Fibroblast of skin of right biceps (primary cell): ENCODE results near the gene CRACR2A.

Source experiments
- DNase-seq: peaks from one replicate; pipeline ENCODE4 v3.0.0-alpha.2; 2013

The CRACR2A gene

DNA sequence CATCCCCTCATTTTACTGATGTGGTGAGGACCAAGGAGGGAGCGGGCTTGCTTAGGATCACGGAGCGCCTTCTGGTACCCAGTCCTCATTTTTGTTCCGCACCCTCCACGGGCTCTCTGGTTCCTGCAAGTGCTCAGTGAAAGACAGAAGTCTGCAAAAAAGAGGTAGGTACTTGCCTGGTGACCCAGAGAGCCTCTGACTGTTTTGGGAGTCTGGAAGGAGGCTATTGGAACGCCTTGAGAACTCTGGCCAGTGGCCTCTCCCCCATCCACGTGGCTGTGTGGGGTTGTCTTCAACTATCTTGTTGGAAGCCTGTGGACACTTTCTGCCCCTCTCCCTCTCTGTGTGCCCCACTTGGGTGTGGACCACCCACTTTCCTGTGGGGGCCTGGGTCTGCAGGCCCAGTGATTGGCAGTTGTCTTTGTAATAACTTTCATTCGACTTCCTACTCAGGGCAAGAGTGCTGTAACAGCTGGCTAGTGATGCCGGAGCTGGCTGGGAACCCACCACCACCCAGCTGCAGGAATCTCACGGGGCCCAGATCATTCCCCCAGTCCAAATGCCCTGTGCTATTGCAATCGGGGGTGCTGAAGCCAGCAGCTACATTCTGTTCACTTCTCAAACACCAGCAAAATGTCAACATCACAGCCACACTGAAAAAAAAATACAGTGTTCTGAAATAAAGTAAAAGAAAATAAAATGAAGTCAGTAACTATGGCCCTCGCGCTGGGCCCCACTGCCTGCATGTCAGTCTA, 139.1 kb downstream of the CRACR2A start:
- DNase-seq = no peak

DNA sequence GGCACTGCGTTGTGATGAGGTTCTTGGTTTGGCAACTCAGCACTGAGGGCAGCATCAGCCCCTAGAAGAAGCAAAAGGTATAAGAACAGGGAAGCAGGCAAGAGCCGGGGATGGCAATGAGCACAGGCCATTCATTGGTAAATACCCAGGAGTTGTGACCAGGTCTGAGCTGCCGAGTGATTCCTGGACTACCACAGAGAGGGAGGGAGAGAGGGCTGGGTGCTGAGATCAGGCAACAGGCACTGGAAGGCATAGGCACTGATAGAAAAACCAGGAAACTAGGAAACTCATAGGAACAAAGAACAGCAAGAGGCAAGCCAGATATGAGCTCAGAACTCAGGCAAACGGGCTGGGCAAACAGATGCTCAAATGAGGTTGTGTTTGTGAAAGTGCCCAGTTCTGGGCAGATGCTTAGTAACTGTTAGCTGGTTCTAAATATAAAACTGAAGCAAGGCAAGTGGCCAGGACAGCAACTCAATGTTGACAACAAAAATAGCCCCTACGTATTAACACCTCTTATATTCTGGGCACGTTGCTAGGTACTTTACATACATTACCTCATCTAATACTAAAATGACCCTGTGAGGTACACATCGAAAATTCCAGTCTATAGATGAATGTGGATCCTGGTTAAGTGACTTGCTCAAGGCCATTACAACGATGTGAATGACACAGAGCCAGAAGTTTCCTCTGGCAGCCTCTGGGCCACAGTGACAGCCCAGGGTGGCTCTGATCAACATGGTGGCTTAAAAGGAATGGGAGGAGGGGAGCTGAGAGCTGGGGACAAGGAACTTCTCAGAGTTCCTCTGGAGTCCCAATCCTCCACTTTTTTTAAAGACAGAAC, 140.8 kb downstream of the CRACR2A start:
- no peak for DNase-seq

DNA sequence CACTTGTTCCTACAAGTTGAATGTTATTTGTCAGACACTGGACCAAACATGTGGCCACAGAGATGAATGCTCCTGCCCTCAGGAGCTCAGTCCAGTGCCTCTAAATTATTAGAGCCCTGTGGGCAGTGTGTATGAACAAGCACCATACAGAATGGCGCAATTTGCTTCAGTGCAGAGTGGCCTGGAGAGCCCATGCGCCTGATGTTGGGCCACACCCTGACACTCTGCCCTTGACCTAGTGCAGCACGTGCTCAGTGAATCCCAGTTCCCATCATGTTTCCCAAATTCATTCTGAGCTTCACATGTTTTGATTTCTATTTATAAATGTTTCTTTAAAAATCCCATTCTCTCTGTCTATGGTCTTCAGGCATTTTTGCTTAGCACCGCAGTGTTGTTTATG, 145.1 kb downstream of the CRACR2A start:
- DNase-seq = no peak

DNA sequence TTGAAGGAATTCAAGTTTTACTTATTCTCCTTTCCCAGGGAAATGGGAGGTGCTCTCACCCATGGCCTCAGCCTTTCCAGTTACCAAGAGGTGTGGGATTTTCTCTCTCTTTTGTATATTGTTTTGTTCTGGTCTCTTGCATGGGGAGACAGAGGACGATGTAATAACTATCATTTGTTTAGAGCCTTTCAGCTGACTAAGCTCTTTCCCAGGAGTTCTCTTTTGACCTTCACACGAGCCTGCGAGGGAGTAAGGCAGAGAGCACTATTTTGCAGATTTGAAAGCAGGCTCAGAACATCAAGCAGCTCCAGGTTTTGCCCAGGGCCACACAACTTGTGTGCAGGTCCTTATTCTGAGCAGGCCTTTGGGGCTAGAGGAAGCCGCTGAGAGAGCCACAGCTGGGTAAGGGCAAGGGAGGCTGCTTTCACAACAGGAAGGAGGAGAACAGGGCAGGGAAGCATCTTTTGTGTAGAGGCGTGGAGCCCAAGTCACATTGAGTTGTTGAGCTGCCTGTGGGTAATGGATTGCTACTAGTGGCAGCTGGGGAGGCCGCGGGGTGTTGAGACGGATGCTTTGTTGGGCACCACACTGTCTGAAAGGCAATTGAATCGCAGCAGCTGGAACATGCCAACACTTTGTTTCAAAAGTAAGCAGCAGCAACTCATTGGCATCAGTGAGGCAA, 145.7 kb downstream of the CRACR2A start:
- no peak for DNase-seq

DNA sequence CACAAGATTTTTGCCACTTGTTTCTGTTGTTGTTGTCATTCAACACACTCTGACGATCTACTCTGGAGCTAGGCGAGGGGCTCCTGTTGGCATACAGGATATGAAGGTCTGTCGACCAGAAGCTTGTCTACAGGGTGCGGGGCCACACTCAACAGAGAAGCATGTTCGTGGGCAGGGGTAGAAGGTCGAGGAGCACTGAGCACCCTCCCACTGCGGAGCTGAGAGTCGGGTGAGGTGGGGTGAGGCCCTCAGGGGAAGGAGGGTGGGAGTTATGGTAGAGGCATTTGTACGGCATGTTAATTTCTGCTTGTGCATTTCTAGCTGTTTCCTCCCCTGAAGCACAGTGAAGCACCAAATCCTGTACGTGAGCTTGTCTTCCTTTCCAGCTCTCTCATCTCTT, 146.8 kb downstream of the CRACR2A start:
- no peak for DNase-seq

DNA sequence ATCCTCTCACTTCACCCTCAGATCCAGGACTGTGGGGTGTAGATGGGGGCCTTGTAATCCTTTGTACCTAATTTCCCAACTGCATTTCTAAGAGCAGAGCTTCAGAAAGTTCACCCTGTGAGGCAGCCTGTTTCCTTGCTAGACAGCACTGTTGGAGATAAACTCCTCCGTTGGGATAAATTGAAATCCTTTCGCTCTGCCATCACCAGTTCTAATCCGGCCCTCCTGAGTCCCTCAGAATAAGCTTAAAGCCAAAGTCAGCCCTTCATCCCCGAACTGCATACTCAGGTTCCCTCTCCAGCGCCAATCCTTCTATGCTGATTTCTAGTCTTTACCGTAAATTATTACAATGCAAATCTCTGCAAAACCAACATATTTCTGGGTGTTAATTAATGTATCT, 147.2 kb downstream of the CRACR2A start:
- no peak for DNase-seq

DNA sequence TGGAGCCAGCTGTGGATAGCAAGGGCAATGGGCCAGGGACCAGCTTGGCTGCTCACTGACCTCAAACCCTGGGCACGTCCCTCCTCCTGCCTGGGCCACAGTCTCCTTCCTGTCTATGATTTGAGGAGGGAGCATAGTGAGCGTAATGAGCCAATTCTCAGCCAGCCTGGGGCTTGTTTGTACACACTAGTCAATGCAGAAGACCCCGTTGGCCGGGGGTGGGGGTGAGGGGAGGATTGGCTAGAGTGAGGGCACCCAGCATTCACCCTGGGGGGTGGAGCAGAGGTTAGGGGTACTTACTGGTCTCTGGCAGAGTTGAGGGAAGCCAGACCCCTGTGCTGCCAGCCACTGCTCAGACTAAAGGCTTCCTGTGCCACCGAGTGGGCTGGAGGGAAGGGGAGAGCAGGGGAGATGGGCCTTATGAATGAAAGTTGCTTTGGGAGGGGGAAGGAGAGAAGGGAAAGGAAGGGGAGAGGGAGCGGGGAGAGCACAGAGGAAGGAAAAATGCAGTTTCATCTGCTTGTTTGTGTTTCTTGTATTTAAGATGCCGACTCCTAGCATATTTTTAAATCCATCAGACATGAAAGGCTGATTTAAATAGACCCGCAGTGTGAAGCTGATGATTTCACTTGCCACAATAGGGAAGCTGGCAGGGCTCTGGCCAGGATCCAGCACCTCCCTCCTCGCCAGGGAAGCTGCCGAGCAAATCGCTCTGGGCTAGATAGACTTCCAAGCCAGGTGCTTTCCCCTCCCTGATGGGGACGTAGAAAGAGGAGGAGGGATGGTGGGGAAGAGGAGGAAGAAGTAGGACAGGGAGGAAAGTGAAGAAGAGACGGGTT, 147.9 kb downstream of the CRACR2A start:
- DNase-seq = no peak

DNA sequence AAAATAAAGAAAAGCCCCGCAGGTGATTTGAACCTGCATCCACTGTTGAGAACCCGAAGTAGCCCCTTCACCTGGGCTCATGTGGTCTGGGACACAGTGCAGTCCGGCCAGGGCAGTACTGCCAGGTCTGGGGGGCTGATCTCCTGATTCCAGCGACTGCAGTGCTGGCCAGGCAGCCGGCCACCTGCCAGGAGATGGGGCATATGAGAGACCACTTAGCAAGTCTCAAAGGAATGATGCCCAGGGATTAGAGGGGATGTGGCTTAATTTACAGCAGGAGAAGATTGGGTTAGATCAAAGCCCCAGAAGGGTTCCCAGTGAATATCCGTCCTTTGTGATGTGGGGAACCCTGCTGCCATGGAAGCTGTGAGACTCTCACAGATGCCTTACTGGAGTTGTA, 148.6 kb downstream of the CRACR2A start:
- no peak for DNase-seq

DNA sequence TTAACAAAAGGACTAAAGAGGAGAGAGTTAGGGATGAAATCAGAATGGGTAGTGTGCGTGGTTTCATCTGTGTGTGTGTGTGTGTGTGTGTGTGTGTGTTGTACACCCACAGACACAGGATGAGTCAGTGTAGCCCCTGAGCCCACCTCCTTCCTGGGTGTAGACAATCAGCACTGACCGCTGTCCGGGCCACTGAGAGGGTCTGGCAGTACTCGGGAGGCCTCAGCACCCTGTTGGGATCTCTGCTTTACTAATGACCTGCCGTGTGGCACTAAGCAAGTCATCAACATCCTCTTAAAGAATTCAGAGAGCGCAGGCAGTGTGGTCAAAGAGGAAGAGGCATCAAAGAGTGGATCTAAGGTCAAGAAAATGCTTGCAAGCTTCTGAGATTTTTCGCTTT, 149.3 kb downstream of the CRACR2A start:
- no peak for DNase-seq

DNA sequence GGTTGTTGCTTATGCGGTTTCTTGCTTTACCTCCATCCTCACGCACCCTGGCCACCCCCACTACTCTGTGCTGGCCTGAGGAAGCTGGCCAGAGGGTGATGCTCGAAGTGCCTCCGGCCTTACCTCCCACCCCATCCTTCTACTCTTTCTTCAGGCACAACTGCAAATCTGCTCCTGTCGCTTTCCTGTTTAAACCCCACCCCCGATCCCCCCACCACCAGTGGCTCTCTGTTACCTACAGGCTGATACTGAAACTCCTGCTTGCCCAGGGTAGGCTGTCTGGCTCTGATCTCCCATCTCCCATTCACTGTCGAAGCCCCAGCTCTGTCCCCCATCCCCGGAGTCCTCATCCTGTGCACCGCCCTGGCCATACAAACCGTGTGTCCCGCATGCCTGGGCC, 150.4 kb downstream of the CRACR2A start:
- no peak for DNase-seq

DNA sequence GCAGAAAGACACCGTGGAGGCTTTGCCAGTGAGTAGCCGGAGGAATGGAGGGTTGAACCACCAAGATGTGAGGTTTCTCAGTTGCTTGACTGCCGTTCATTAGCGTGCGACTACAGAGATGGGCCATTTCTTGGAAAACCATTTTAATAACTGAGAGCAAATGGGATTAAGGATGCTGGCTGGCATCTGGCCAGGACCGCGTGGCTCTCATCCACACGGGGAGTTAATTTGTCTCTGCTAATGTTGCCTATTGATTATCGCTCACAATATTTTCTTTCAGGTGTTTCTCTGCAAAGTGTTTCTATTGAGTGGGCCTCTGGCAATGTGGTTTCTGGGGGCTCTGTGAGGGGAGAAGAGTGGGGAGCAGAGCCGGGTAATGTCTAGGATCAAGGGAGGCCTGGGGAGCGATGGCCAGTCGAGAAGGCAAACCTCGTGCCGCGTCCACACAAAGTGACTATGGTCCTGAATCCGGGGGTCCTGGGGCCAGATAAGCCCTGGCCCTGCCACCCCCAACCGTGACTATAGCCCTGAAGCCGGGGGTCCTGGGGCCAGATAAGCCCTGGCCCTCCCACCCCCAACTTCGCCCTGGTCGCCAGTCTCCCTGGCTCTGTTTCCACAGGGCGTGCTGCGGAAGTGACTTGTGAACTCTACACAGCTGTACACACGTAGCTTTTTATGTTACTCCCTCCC, 151.3 kb downstream of the CRACR2A start:
- no peak for DNase-seq

DNA sequence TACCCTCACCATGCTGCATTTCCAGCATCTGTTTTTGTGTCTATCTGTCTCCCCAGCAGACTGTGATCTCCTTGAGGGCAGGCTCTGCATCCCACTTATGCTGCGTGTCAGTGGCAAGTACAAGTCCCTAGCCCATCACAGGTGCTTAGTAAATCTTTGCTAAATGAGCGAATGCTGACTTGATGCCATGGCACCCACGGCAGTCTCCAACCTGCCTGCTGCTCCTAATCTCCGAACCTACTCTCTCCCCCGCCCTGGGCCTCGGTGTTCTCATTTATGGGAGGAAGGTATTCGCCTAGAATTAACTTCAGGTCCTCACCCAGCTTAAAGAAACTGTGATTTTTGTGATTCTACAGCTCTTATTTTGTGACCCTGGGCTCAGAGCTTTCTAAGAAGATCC, 152.0 kb downstream of the CRACR2A start:
- DNase-seq = no peak

DNA sequence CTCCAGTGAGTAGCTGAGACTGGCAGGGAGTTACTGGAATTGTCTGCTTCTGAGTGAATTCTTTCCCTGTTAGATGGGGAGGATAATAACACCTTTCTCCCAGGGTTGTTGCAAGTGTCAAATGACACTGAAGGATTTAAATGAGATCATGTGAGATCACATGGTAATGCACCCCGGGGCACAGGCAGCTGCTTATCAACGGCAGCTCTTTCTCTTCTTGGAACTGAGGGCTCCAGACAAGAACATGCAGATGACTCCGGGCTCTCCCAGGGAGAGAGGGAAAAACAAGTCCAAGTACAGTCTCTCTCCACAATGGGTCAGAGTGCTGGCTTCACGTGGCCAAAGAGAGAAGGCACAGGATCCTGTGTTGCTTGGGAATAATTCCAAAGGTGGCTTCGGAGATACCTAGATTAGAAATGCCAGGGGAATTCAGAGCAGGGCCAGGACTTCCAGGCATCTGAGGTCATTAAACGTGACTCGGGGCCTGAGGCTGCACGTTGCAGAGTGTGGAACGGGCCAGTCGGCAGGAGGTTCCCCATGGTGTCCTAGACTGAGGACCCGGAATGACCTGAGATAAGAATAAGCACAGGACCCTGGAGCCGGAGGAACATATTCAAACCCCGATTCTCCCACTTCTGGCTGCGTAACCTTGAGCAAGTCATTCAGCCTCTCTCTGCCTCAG, 152.7 kb downstream of the CRACR2A start:
- no peak for DNase-seq

DNA sequence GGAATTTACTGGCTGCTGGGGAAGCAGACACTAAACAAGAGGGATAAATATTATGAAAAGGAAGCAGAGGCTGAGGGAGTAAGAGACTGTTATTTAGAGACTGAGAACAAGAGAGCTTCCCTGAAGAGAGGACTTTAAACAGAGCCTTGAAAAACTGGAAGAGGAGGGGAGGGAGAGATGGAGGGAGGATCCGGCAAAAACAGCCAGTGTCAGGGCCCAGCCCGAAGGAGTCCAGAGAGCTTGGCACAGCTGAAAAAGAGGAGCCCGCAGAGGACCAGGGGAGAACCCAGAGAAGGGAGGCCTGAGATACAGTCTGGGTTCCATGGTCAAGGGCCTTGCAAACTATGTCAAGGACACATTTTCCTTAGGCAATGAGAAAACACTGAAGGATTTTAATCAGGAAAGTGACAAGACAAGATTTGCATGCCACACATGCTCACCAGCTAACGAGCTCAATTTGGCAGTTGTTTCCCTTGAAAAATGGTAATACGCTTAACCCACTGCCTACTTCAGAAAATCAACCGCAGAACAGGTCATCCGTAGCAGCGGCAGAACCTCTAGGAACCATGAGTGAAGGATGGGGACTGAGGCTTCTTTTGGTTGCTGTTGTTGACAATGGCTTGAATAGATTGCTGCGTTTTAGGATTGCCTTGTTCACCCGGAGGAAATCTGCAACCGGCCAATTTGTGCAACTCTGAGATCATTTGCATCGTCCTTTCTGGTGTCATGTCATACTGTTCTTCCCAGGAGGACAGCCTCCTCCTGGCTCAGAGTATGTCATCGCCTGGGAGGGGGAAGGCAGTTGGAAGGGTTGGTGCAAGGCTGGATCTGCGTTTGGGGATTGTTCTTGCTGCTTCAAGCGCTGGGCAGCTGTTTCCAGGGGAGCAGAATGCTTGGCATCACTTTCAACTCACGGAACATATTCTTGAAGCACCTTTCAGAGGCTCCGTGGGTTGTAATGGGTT, 153.7 kb downstream of the CRACR2A start:
- no peak for DNase-seq

DNA sequence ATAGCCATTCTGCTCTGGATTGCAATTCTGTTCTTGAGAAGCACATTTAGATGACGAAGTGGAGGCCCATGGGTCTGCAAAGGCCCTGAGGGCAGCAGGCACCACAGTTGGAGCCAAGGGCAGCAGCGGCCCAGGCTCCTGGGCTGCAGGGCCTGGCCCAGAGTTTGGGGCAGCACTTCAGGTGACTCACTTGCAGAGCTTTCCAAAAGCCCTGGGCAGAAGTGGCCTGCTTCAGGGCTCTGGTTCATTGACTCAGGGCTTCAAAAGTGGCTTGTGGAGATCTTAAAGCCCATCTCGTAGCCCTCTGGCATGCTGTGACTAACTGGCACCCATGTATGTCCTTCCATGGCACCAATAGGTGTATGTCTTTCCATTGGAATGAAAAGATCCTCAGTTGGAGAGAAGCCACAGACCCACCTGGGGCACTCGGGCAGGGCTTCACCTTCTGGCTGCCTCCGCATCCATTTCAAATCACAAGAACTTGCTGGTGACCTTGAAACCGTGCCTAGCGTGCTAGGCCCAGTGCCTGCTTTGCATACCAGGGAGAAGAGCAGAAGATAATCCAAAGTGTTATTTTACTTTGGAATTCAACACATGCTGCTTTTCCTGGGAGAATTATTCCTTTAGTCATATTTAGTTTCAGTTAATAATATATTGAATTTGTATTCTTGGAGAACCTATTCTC, 155.2 kb downstream of the CRACR2A start:
- no peak for DNase-seq

DNA sequence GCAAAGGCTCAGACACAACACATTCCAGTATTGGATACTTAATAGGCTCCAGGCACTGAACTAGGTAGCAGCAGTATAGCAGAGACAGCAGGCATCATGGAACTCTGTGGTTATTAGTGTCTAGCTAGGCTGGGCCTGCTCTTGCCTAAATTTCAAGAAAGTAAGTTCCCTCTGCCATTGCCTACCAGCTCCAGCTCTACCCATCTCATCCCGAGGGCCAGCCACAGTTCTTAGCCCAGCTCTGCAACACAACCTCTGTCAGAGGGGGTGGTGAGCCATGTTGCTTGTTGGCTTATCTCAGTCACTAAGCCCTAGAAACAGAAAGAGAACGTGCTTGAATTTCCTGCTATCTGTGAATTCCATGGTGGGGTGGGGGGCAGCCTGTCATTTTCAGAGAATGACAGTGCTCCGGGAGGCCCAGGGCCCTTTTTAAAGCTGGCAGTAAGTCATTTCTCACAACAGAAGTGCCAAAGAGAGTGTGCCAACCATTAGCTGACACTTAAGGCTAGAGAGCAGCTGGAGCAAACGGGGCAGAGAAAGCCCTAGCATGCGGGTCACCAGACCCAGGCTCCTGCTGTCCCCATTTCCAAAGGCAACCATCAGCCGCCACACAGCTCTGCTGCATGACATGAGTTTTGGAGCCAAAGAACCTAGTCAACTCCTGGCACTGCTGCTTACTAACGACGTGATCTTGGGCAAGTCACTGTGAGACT, 156.1 kb downstream of the CRACR2A start:
- no peak for DNase-seq

DNA sequence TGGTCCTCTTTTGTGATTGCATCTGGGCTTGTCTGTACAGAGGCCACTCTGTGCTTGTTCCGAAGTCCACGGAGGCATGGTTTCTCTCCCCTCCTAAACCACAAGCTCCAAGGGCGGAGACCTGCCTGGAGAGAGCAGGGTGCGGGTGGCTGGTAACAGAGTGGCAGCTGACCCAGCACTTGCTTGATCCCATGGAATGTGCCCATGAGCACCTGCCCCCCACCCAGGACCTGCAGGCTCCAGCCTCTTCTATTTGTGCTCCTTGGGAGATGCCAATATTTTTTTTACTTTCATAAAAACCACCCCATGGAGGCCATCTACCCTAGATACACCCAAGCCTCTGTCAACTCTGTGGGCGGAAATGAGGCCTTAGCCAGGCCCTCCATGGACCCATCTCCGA, 157.2 kb downstream of the CRACR2A start:
- no peak for DNase-seq

DNA sequence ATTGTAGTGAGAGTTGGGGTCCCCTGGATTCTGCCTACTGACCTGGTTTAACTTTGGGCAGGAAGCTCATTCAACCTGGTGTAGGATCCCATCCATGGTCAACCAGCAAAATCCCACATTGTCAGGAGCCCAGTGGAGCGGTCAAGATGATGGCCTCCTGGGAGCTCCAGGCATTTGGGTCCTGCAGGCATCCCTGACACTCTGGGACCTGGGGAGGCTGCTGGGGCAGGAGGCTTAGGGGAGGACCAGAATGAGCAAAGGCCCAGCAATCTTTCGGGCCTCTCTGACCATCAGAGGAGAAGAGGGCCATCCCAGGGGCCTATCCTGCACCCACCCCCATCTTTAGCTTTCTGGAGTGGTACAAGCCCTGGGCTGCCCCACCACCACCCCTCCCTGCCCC, 157.9 kb downstream of the CRACR2A start:
- no peak for DNase-seq

DNA sequence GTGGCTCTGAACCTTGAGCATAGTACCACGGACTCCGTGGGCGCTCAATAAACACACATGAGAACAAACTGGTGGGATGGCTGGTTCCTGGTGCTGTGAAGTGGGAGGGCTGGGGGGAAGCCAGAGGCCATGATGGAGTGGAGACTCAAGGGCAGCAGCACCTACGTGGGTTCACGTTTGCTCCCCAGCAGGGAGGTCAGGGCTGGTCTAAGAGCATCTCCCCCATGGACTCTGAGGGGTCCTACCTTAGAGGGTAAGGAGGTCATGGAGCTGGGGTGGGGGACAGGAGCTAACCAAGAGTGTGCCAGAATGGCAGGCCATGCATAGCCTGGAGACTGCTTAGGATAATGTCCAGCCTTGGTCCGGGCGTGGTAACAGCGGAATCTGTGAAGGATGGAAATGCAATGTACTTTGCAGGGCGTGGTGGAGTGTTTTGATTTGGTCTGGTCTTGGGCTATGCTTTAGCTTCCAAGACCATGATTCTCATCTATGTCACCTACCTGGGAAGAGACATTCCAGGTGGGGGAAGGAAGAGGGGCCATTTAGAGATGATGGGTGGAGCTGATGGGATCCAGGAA, 158.9 kb downstream of the CRACR2A start:
- no peak for DNase-seq
